GM19193 (cell line): ENCODE results near the gene NFRKB.

ENCODE experiments used
- POLR2A ChIP-seq: IDR thresholded peaks from 4 replicates; pipeline ENCODE4 v1.6.1; 2011; ENCODE audit not compliant: insufficient read depth, insufficient read length; ENCODE audit errors: extremely low read depth

The NFRKB gene

DNA sequence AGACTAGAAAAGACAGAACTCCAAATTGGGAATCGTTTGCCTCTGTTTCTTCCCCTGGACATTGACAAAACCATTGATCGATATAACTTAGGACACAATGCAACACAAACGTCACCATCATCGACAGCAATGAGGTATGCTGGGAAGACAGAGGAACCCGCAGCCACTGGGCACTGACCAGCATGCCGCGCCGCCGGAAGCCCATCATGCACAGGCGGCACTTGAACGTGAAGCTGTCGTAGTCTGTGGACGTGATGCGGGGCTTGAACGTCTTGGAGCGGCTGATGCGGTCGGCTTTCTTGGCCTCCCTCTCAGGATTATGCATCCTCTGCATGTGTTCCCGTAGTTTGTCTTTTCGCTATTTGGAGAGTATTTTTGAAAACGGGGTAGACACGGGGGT, 23.0 kb upstream of the NFRKB start:
- no peak for TF ChIP-seq POLR2A

DNA sequence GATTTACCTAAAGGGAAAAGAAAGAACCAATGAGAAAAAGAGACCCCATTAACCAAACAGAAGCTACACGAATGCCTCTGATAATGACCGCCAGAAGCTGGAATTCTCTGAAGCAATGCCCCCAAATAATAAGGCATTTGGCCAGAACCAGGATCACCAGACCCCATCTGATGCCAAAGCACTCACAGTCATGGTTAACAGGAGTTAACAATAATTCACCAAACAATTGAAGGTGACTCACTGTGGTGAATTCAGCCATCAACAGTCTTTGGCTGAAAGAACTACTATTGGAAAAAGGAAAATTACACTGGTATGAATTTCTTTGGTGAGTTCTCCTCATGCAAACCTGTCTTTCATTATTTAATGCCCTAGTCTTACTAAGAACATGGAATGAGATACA, 21.9 kb upstream of the NFRKB start:
- no peak for TF ChIP-seq POLR2A

DNA sequence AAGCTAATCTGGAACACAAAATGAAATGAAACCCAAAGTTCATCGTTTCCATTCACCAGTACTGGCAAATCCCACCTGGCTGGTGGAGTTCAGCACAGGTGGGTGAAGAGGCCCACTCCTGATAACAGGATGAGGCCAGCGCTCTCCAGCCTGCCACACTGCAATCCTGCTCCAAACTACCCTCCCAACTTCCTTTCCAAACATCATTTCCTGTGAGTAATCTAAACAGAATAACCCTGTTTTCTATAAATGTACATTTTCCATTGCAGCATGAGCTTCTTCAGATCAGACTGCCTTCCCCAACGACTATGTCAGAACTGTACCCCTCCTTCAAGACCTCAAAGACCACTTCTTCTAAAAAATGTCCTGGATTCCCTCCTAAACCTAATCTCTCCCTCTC, 15.9 kb upstream of the NFRKB start:
- no peak for TF ChIP-seq POLR2A

DNA sequence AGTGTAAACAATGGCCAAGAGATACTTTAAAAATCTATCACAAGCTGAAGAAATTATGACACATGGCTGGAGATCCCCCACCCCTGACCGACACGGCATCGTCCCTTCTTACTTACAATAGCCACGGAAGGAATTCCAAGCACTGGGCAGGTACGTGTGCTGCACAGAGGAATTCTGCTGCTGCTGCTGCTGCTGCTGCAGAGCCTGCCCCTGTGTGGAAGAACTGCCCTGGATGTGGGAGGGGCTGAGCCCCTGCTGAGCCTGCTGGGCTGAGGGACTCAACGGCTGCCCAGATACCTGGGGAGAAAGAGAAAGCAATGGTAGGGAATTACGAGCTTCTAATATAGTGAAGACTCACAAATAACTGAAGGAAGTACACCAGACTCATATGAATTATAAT, 15.0 kb upstream of the NFRKB start:
- no peak for TF ChIP-seq POLR2A

DNA sequence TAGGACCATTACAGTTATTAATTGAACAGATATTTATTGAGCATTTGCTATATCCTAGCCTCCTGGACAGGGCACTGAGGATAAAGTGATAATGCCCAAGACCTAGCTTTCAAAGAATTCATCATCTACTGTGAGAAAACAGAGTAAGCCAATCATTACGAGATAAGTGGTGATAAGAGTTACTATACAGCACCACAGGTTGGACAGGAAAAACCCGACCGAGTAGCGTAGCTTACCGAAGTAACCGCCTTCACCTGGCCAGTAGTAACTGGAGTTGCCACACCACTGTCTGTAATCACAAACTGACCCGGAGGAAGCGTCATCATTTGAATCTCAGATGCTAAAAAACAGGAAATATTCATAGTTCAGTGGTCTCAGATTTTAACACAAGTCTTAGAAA, 10.0 kb upstream of the NFRKB start:
- TF ChIP-seq POLR2A, result no peak

DNA sequence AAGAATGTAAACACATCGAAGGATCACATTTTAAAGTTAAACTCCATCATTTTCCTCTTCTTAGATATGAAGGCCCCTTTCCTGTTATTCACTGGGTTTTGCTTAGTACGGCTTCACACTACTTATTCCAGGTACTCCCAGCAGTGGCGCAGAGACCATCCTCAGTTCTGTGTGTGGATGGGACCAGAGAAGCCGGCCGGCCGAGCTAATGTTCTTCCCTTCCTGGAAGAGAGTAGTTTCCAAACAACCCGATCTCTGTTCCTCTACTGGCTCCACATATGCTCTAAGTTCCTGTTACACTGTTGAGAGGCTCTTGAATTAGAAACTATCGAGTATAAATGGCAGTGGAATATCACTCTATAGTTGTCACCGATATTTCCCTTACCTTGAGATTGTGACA, 684 bp upstream of the NFRKB start:
- no peak for TF ChIP-seq POLR2A

DNA sequence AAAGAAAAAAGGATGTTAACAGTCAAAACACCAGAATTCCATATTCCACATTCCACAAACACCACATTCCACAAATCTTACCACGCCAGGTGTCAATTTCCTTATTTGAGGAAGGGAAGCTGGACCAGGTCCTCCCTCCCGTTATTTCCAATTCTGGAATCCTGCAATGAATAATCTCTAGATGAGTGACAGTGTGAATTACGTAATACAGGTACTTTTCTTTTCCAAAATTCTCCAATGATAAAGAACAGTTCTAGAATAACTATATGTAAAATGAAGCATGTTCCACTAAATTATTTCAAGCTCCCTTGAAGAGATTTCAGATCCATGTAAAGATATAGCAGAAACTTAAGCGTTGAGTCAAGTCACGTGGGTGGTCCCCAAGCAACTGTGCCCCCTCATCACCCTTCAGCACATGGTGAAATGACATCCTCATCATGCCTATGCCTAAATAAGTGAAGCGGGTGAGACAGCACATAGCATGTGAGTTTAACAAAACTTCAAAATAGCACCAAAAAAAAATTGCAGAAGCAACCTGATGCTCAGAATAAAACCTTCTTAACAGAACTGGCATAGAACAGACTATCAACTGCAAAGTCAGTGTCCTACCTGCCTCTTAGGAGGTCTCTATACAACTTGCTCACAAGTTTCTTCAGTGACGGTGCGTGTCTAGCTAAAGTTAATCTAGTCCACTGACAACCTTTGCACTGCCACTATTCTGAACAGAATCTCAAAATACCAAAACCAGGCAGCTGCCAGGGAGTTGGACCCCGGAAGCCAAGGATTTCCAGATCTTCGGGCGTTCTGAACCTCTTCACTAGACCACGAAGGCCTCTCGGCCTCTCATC, 876 bp downstream of the NFRKB start:
- TF ChIP-seq POLR2A, result no peak

DNA sequence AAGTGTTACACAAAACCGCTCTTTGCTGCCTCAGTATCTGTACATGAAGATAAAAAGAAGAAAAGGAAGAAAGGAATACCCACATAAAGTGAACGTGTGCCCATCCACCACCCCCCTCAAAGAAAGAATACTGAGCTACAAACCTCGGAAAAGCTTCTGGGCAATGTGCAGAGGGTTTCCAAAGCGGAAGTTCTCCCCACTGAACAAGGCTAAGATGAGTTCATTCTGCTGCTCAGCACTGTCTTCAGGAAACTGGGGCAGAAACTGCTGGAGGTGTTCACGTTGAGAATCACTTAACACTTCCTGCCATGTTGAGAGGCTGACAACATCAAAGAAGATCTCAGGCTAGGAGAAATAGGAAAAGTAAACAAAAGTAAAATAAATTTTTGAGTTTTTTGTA, 6.9 kb downstream of the NFRKB start:
- no peak for TF ChIP-seq POLR2A

DNA sequence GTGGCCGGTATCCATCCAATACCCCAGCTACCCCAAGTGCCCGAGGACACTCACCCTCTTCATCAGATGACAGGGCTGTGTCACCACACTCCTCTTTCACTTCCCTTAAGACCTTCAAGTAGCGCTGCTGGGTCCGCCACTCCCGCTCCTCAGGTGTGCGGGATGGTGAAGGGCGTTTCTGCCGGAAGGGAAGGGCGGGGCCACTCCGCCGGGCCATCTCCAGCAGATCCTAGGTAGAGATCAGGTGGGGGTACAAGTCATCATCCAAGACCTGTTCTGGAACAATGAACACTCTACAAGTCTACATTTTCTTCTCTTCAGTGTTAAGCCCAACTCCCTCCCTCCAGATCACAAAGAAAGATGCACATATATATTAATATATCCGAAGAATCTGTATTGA, 10.0 kb downstream of the NFRKB start:
- no peak for TF ChIP-seq POLR2A

DNA sequence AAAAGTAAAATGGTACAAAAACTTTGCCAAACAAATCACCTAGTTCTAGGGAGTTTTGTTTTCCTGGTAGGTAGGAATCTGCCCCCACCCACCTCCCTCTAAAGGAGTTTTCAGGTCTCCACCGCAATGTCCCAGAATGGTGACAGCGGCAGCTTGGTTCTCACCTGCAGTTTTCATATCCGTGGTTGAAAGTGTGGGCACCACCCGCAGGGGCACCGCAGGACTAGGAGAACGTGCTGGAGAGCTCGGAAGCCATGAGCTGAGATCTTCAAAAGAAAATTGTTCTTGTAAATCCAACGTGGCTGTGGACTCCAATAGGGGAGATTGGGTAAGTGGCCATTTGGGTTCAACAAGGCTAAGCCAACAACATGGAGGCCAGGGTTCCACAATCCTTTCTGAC, 10.8 kb downstream of the NFRKB start:
- no peak for TF ChIP-seq POLR2A

DNA sequence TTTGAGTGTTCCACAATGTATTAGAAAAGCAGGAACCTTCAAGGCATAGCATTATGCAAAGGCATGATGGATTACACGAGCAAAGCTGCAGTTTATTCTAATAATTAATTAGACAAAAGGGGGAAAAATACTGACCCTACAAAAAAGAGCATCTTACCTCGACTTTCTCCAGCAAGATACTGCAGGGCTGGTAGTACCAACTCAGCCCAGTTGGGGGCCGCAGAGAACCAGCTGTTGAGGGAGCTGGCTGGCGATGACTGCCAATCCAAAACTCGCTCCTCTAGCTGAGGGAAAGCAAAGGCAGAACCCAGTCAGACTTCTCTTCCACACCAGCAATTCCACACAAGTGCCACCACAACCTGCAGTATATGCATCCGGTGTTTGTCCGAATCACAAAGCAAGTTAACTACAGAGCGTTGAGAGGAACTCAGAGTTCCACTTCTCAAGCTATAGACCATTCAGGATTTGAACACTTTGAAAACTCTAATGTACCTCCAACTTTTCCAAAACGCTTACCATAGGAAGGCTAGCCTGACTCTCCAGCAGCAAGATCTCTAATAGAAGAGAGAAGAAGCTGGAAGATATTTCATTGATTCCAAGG, 13.7 kb downstream of the NFRKB start:
- no peak for TF ChIP-seq POLR2A

DNA sequence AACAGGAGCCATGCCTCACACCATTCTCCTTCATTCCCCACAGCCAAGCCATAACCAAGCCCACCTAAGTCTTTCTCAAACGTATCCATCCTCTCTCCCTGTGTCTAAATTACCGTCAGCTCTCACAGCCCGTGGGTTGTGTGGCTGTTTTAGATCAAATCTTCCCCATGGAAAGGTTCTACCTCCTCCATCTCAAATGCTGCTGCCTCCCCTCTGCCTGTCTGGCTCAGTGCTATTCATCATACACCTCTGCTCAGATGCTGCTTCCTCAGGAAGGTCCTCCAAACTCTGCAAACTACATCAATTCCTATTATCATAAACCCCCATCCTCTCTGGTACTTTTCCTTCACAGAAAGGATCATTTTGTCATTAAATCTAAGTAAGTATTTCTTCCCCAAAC, 15.1 kb downstream of the NFRKB start:
- TF ChIP-seq POLR2A, result no peak

DNA sequence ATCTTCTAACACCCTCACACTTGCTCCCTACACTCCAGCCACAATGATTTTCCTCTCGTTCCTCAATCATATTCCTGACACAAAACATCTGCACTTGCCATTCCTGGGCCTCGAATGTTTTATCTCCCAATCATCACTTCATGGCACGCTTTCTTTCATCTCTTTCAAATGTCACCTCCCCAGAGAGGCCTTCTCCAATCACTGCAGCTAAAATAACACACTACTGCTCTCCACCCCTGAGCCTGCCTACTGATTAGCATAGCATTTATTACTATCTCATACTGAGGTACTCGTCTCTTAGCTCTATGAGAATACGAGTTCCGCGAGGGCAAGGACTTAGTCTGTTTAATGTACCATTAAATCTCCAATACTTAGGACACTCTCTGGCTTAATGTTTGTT, 23.5 kb downstream of the NFRKB start:
- TF ChIP-seq POLR2A, result no peak

DNA sequence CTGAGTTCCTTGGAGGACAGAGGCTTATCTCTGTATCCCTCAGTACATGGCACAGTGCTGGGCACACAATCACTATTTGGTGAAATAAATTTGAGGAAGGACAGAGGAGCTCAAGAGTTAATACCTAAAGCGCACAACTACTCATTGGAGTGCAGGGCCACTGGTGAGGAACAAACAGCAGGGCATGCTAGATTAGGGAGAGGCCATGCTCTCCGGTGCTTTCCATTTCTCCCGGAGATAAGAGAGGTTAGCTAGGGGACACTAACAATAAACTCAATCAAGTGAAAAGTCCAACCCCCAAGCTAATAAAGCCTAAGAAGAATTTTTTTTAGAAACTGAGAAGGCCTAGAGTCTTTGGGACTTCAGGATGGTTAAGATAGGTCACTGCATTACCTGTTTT, 29.1 kb downstream of the NFRKB start:
- no peak for TF ChIP-seq POLR2A

DNA sequence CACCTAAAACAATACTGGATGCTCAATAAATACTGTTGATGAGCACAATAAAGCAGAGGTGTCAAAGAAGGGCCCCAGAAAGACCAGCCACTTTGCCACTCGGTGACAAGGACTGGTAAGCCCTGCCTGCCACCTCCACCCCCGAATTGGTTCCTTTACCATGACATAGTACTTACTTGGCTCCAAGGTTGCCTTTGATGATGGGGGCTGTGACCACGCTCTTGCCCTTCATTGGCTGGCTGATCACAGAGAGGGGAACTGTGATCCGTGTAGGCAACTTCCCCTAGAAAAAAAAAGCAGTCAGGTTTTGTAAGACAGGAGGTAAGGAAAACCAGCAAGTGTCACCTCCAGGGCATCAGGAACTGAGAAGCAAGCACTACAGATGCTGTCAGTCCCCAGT, 29.7 kb downstream of the NFRKB start:
- no peak for TF ChIP-seq POLR2A

DNA sequence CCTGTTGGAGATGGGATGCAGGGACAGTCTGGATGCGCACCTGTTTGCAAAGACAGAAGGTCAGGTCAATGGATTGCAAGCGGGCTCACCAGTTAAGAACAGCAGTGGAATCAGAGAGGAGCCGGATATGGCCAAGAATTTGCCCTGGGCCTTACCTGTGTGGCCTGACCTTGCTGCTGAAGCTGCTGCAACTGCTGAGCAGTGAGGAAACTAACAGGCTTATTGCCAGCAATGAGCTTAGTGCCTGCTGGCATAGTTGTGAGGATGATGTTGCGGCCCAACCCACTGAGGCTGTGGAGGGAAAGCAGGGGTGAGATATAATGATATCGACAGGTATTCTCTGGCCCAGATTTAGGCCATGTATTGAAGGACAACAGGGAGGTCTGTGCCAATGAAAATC, 30.6 kb downstream of the NFRKB start:
- TF ChIP-seq POLR2A, result no peak

DNA sequence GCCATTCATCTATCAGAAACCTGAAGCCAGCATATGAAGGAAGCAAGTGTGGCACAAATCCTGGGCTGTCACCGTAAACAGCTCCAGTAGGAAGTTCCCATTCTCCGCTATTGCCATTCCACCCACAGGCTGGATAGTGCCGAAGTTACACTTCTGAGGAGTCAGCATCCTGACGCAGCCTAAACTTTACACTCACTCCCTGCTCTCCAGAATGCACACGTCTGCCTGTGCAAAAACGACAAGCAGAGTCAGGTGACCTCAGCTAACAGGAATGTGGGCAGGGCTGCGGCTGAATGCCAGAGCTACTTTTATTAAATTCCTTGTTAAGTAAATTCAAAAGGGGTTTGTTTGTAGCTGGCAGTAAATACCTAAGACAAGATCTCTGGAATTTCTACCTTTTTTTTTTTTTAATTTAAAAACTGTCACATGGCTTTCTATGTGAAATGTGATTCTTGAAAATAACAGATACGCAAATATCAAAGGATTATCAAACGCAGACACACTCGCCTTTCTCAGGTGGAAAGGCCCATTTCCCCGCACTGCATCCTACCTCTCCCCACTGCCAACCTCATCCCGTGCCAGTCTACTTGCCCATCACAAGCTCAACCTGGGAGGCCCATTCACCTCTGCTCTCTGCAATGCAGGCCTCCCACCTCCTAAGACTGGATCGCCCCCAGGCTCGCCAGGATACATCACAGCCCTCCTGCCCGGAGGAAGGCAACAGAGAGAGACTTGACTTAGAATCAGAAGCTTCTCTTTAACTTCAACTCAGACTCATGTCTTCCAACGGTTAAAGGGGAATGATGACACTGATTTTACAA, 33.5 kb downstream of the NFRKB start:
- no peak for TF ChIP-seq POLR2A

DNA sequence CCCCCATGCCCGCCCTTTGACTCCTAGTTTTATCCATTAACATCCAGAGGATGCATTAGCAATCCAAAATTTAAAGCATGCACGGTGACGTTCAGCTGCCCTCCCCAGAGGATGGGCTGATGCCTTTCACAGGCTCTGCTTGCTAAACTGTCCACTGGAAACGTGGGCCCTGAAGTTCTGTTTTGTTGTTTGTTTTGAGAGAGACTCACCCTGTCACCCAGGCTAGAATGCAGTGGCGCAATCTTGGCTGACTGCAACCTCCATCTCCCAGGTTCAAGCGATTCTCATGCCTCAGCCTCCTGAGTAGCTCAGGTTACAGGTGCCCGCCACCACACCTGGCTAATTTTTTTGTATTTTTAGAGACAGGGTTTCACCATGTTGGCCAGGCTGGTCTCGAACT, 39.3 kb downstream of the NFRKB start:
- TF ChIP-seq POLR2A, result no peak
